HepG2 (cell line): ENCODE measurements around the gene C20orf204. TPM values are rescaled to one million over a fixed set of nuclear protein-coding genes. Genes with fewer than 3 reads are reported as not detected.

Experiments
- HOXA5 ChIP-seq: sonication (generic); formaldehyde crosslinking; IDR thresholded peaks from 2 replicates; pipeline ENCODE4 v1.4.0; 2020; ENCODE audit warnings: missing genetic modification reagents
- KDM5A ChIP-seq: fragments of 200-600 bp; sonication (generic); IDR thresholded peaks from 2 replicates; pipeline ENCODE4 v1.7.0; 2018; ENCODE audit warnings: antibody characterized with exemption, mild to moderate bottlenecking, low read length, borderline replicate concordance
- KLF6 ChIP-seq: IDR thresholded peaks from 2 replicates; pipeline ENCODE4 v1.8.0; 2016; ENCODE audit warnings: missing biosample characterization, missing genetic modification reagents
- MAFF ChIP-seq: IDR thresholded peaks from 2 replicates; pipeline ENCODE4 v1.6.1; 2011; ENCODE audit warnings: low read depth, low read length, improper control_type of control experiment
- MTA1 ChIP-seq: sonication (generic); formaldehyde crosslinking; IDR thresholded peaks from 2 replicates; pipeline ENCODE4 v1.4.0; 2020; ENCODE audit warnings: missing genetic modification reagents, mild to moderate bottlenecking, borderline replicate concordance
- NCOA2 ChIP-seq: sonication (generic); formaldehyde crosslinking; IDR thresholded peaks from 2 replicates; pipeline ENCODE4 v1.8.0; 2022; ENCODE audit warnings: inconsistent platforms
- NR2F2 ChIP-seq: IDR thresholded peaks from 2 replicates; pipeline ENCODE4 v1.6.1; 2012; ENCODE audit warnings: low read depth, inconsistent platforms, borderline replicate concordance
- PRDM10 ChIP-seq: sonication (generic); formaldehyde crosslinking; IDR thresholded peaks from 2 replicates; pipeline ENCODE4 v1.4.0; 2020; ENCODE audit warnings: low read depth, missing genetic modification reagents
- RCOR2 ChIP-seq: IDR thresholded peaks from 2 replicates; pipeline ENCODE4 v1.6.1; 2016; ENCODE audit warnings: missing biosample characterization, missing genetic modification reagents
- RFXANK ChIP-seq: IDR thresholded peaks from 2 replicates; pipeline ENCODE4 v1.6.1; 2016
- SOX5 ChIP-seq: IDR thresholded peaks from 2 replicates; pipeline ENCODE4 v1.6.1; 2016; ENCODE audit warnings: borderline replicate concordance
- UBTF ChIP-seq: sonication (generic); formaldehyde crosslinking; IDR thresholded peaks from 2 replicates; pipeline ENCODE4 v1.4.0; 2020; ENCODE audit warnings: mild to moderate bottlenecking, missing genetic modification reagents
- WIZ ChIP-seq: sonication (generic); formaldehyde crosslinking; IDR thresholded peaks from 2 replicates; pipeline ENCODE4 v1.5.1; 2020; ENCODE audit warnings: mild to moderate bottlenecking, missing genetic modification reagents
- ZFX ChIP-seq: sonication (generic); formaldehyde crosslinking; IDR thresholded peaks from 2 replicates; pipeline ENCODE4 v1.4.0; 2020; ENCODE audit warnings: mild to moderate bottlenecking, low read depth, missing genetic modification reagents, moderate library complexity
- ZNF792 ChIP-seq: IDR thresholded peaks from 2 replicates; pipeline ENCODE4 v1.6.1; 2016
- ZNF839 ChIP-seq: sonication (generic); formaldehyde crosslinking; IDR thresholded peaks from 2 replicates; pipeline ENCODE4 v1.4.0; 2020; ENCODE audit warnings: missing genetic modification reagents, mild to moderate bottlenecking, borderline replicate concordance
- polyA plus RNA-seq, 8 experiments: library from polyadenylated mRNA; depleted of rRNA in 3 of 8; stranded (reverse) in 7 of 8; unstranded in 1 of 8; fragments of >200 nt; fragmentation: Illumina TruSeq in 4 of 8; extraction: Trizol in 4 of 8; gene quantifications; 2 replicates each; pipeline versions ENCODE4 v1.2.1 to v1.2.3, GENCODE V29; 2011 to 2016; ENCODE audit warnings: low read depth in 4 of 8, missing spikeins in 1 of 8, mixed read lengths in 1 of 8; ENCODE audit not compliant: insufficient read depth in 1 of 8
- total RNA-seq, 5 experiments: library from RNA; depleted of rRNA; stranded (reverse); fragments of >200 nt; fragmentation: Illumina TruSeq; extraction: Trizol; gene quantifications; 2 replicates each; pipeline ENCODE4 v1.2.3, GENCODE V29; 2016; ENCODE audit warnings: low read depth in 1 of 5
- TF ChIP-seq, protein P1 (sequence below): IDR thresholded peaks from 2 replicates; pipeline ENCODE4 v1.6.1; 2018; ENCODE audit warnings: missing genetic modification reagents, mild to moderate bottlenecking, missing compliant biosample characterization
- TF ChIP-seq, protein P2 (sequence below): sonication (generic); formaldehyde crosslinking; IDR thresholded peaks from 2 replicates; pipeline ENCODE4 v1.4.0; 2020; ENCODE audit warnings: missing genetic modification reagents
- TF ChIP-seq, protein P3 (sequence below): sonication (generic); formaldehyde crosslinking; IDR thresholded peaks from 2 replicates; pipeline ENCODE4 v1.4.0; 2020; ENCODE audit warnings: missing genetic modification reagents

C20orf204 gene
- total and polyA plus RNA-seq, 2 of the 13 experiments (the other 11 are each of a cell fraction or from before 2014, with no cell fraction given): 22.1 to 80.0 TPM

GRCh38 chr20:64082126-64082731 lies 46.2 kb downstream of the C20orf204 start (continued):
- TF ChIP-seq, protein P1, sequence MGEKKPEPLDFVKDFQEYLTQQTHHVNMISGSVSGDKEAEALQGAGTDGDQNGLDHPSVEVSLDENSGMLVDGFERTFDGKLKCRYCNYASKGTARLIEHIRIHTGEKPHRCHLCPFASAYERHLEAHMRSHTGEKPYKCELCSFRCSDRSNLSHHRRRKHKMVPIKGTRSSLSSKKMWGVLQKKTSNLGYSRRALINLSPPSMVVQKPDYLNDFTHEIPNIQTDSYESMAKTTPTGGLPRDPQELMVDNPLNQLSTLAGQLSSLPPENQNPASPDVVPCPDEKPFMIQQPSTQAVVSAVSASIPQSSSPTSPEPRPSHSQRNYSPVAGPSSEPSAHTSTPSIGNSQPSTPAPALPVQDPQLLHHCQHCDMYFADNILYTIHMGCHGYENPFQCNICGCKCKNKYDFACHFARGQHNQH: peak; percentile 21; the same call in 1 of the 2 replicates
- TF ChIP-seq MTA1 (CRISPR knock-in tag) (peak; percentile 51; the same call in 1 of the 2 replicates), WIZ (CRISPR knock-in tag) (no peak), MAFF (no peak), NR2F2 (0 out of 2 replicates have a peak, but pooled peaks have one; percentile 53), NCOA2 (CRISPR knock-in tag) (0 out of 2 replicates have a peak, but pooled peaks have one; percentile 61), KDM5A (no peak), PRDM10 (no peak), RCOR2 (0 out of 2 replicates have a peak, but pooled peaks have one; percentile 38), ZFX (CRISPR knock-in tag) (0 out of 2 replicates have a peak, but pooled peaks have one; percentile 13), ZNF839 (CRISPR knock-in tag) (no peak), RFXANK (CRISPR knock-in tag) (no peak), HOXA5 (CRISPR knock-in tag) (no peak), UBTF (CRISPR knock-in tag) (0 out of 2 replicates have a peak, but pooled peaks have one; percentile 6), KLF6 (CRISPR knock-in tag) (peak; percentile 34; the same call in 1 of the 2 replicates), ZNF792 (CRISPR knock-in tag) (0 out of 2 replicates have a peak, but pooled peaks have one; percentile 49), SOX5 (CRISPR knock-in tag) (peak; percentile 47)
- TF ChIP-seq, protein P2, sequence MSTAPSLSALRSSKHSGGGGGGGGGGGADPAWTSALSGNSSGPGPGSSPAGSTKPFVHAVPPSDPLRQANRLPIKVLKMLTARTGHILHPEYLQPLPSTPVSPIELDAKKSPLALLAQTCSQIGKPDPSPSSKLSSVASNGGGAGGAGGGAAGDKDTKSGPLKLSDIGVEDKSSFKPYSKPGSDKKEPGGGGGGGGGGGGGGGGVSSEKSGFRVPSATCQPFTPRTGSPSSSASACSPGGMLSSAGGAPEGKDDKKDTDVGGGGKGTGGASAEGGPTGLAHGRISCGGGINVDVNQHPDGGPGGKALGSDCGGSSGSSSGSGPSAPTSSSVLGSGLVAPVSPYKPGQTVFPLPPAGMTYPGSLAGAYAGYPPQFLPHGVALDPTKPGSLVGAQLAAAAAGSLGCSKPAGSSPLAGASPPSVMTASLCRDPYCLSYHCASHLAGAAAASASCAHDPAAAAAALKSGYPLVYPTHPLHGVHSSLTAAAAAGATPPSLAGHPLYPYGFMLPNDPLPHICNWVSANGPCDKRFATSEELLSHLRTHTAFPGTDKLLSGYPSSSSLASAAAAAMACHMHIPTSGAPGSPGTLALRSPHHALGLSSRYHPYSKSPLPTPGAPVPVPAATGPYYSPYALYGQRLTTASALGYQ: no peak
- TF ChIP-seq, protein P3, sequence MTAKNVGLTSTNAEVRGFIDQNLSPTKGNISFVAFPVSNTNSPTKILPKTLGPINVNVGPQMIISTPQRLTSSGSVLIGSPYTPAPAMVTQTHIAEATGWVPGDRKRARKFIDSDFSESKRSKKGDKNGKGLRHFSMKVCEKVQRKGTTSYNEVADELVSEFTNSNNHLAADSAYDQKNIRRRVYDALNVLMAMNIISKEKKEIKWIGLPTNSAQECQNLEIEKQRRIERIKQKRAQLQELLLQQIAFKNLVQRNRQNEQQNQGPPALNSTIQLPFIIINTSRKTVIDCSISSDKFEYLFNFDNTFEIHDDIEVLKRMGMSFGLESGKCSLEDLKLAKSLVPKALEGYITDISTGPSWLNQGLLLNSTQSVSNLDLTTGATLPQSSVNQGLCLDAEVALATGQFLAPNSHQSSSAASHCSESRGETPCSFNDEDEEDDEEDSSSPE (CRISPR knock-in tag): peak; percentile 41; the same call in 1 of the 2 replicates
